HAP-1 (cell line): Measurements from ENCODE around the gene CSNK1G1.
A peak's percentile ranks its signal among the peaks of the same experiment; 100 is the strongest.
"Not testable (repeated sequence)": the region's sequence is repeated elsewhere in the genome, so short reads cannot be mapped to it uniquely, and the experiment has no call there.

Source experiments
- DNase-seq, 2 experiments: peaks; one replicate each; pipeline ENCODE4 v3.0.0-alpha.2; 2016 to 2020; ENCODE audit warnings: low spot score in 2 of 2
- H3K27me3 ChIP-seq: fragments of 250-450 bp; sonication (Bioruptor Pico); 2 replicates; pipeline ENCODE4 v1.5.1; 2020; ENCODE audit warnings: low read depth, mild to moderate bottlenecking, moderate library complexity
- H3K36me3 ChIP-seq: fragments of 250-450 bp; sonication (Bioruptor Pico); replicated peaks from 2 replicates; pipeline ENCODE4 v1.5.1; 2020; ENCODE audit warnings: mild to moderate bottlenecking
- H3K4me1 ChIP-seq: fragments of 250-450 bp; sonication (Bioruptor Pico); 2 replicates; pipeline ENCODE4 v1.5.1; 2020; ENCODE audit warnings: mild to moderate bottlenecking
- H3K4me3 ChIP-seq: fragments of 250-450 bp; sonication (Bioruptor Pico); 2 replicates; pipeline ENCODE4 v1.5.1; 2020; ENCODE audit warnings: mild to moderate bottlenecking, moderate library complexity
- H3K9me3 ChIP-seq: fragments of 250-450 bp; sonication (Bioruptor Pico); 2 replicates; pipeline ENCODE4 v1.5.1; 2020; ENCODE audit warnings: mild to moderate bottlenecking, moderate library complexity
- in situ Hi-C: fragments of 300-500 bp; cut with MboI; formaldehyde crosslinking; loops from 3 replicates; pipeline ENCODE4 v1.14.3; 2020; ENCODE audit warnings: low sequenced_read_pairs, inconsistent platforms, mixed read lengths

The CSNK1G1 gene

GRCh38 chr15:64235552-64235951 is 120.4 kb downstream of the CSNK1G1 start:
- H3K4me1 ChIP-seq = peaks cover 17% of the 10 kb centered on the region
- no peak for DNase-seq
- no peak overlapping the region for H3K4me3 ChIP-seq
- H3K36me3 ChIP-seq = no peaks in the 10 kb centered on the region
- in situ Hi-C loops = no loop called here
- no peaks in the 10 kb centered on the region for H3K27me3 ChIP-seq
- no peaks in the 10 kb centered on the region for H3K9me3 ChIP-seq

GRCh38 chr15:64233299-64233698 is 122.7 kb downstream of the CSNK1G1 start:
- in situ Hi-C loops = no loop called here
- no peak for DNase-seq
- no peaks in the 10 kb centered on the region for H3K36me3 ChIP-seq

GRCh38 chr15:64232400-64232799 is 123.6 kb downstream of the CSNK1G1 start:
- peaks cover 11% of the 10 kb centered on the region for H3K4me1 ChIP-seq
- H3K9me3 ChIP-seq = no peaks in the 10 kb centered on the region
- no peaks in the 10 kb centered on the region for H3K27me3 ChIP-seq
- DNase-seq = no peak
- no peak overlapping the region for H3K4me3 ChIP-seq
- in situ Hi-C loops = no loop called here
- H3K36me3 ChIP-seq = no peaks in the 10 kb centered on the region

More at GRCh38 chr15:64233299-64233698, 122.7 kb downstream of the CSNK1G1 start:
- H3K4me3 ChIP-seq = no peak overlapping the region
- no peaks in the 10 kb centered on the region for H3K9me3 ChIP-seq
- no peaks in the 10 kb centered on the region for H3K27me3 ChIP-seq
- peaks cover 17% of the 10 kb centered on the region for H3K4me1 ChIP-seq

GRCh38 chr15:64229129-64229724 is 126.7 kb downstream of the CSNK1G1 start:
- Histone ChIP-seq H3K9me3 (no peaks in the 10 kb centered on the region), H3K4me1 (peaks cover 11% of the 10 kb centered on the region), H3K36me3 (no peaks in the 10 kb centered on the region), H3K27me3 (no peaks in the 10 kb centered on the region), H3K4me3 (no peak overlapping the region)
- DNase-seq = no peak
- in situ Hi-C loops = no loop called here

- H3K4me3 ChIP-seq = no peak overlapping the region
- in situ Hi-C loops = no loop called here
- H3K27me3 ChIP-seq = no peaks in the 10 kb centered on the region
- 0 out of 2 replicates have a peak, but pooled peaks cover 2% of the 10 kb centered on the region for H3K9me3 ChIP-seq
- no peaks in the 10 kb centered on the region for H3K36me3 ChIP-seq
- no peak for DNase-seq
- peaks cover 23% of the 10 kb centered on the region for H3K4me1 ChIP-seq
These were observed 130.2 kb downstream of the CSNK1G1 start for GRCh38 chr15:64225804-64226203.

GRCh38 chr15:64224511-64224910 is 131.5 kb downstream of the CSNK1G1 start:
- DNase-seq = peak; percentile 82 to 93
- in situ Hi-C loops = no loop called here
- H3K27me3 ChIP-seq = no peaks in the 10 kb centered on the region
- H3K9me3 ChIP-seq = 0 out of 2 replicates have a peak, but pooled peaks cover 2% of the 10 kb centered on the region
- no peak overlapping the region for H3K4me3 ChIP-seq
- peaks cover 23% of the 10 kb centered on the region for H3K4me1 ChIP-seq
- no peaks in the 10 kb centered on the region for H3K36me3 ChIP-seq

- no peaks in the 10 kb centered on the region for H3K36me3 ChIP-seq
- H3K4me3 ChIP-seq = no peak overlapping the region
- H3K9me3 ChIP-seq = 0 out of 2 replicates have a peak, but pooled peaks cover 2% of the 10 kb centered on the region
- DNase-seq = no peak
- in situ Hi-C loops = no loop called here
- peaks cover 23% of the 10 kb centered on the region for H3K4me1 ChIP-seq
- no peaks in the 10 kb centered on the region for H3K27me3 ChIP-seq
These were observed 132.1 kb downstream of the CSNK1G1 start for GRCh38 chr15:64223882-64224281.

- H3K9me3 ChIP-seq = 0 out of 2 replicates have a peak, but pooled peaks cover 2% of the 10 kb centered on the region
- H3K27me3 ChIP-seq = no peaks in the 10 kb centered on the region
- DNase-seq = no peak
- in situ Hi-C loops = no loop called here
- no peak overlapping the region for H3K4me3 ChIP-seq
- H3K36me3 ChIP-seq = no peaks in the 10 kb centered on the region
- H3K4me1 ChIP-seq = peaks cover 23% of the 10 kb centered on the region
These were observed 133.2 kb downstream of the CSNK1G1 start for GRCh38 chr15:64222573-64223366.

- H3K36me3 ChIP-seq, DNase-seq, H3K4me3 ChIP-seq, H3K27me3 ChIP-seq, H3K9me3 ChIP-seq, in situ Hi-C loops: not testable (repeated sequence)
- H3K4me1 ChIP-seq = peaks cover 23% of the 10 kb centered on the region
These were observed 134.1 kb downstream of the CSNK1G1 start for GRCh38 chr15:64221911-64222310.

- H3K4me1 ChIP-seq, H3K27me3 ChIP-seq, H3K9me3 ChIP-seq, DNase-seq, H3K4me3 ChIP-seq, in situ Hi-C loops: not testable (repeated sequence)
- peaks cover 13% of the 10 kb centered on the region for H3K36me3 ChIP-seq
These were observed 138.6 kb downstream of the CSNK1G1 start for GRCh38 chr15:64217429-64217750.

- Histone ChIP-seq H3K27me3 (no peaks in the 10 kb centered on the region), H3K4me3 (no peak overlapping the region), H3K36me3 (peaks cover 16% of the 10 kb centered on the region), H3K9me3 (0 out of 2 replicates have a peak, but pooled peaks cover under 1% of the 10 kb centered on the region), H3K4me1 (no peaks in the 10 kb centered on the region)
- DNase-seq = no peak
- in situ Hi-C loops = no loop called here
These were observed 139.1 kb downstream of the CSNK1G1 start for GRCh38 chr15:64216730-64217428.

GRCh38 chr15:64216196-64216595 is 139.8 kb downstream of the CSNK1G1 start:
- H3K4me1 ChIP-seq = no peaks in the 10 kb centered on the region
- H3K27me3 ChIP-seq = no peaks in the 10 kb centered on the region
- no peak for DNase-seq
- H3K36me3 ChIP-seq = peaks cover 16% of the 10 kb centered on the region
- in situ Hi-C loops = no loop called here
- H3K4me3 ChIP-seq = no peak overlapping the region
- H3K9me3 ChIP-seq = no peaks in the 10 kb centered on the region

- no peaks in the 10 kb centered on the region for H3K9me3 ChIP-seq
- no peaks in the 10 kb centered on the region for H3K27me3 ChIP-seq
- no peak overlapping the region for H3K4me3 ChIP-seq
- peaks cover 3% of the 10 kb centered on the region; the same call in 1 of the 2 replicates for H3K4me1 ChIP-seq
- DNase-seq = no peak
- in situ Hi-C loops = no loop called here
- H3K36me3 ChIP-seq = peaks cover 16% of the 10 kb centered on the region
These were observed 142.3 kb downstream of the CSNK1G1 start for GRCh38 chr15:64213646-64214045.

- no peak overlapping the region for H3K4me3 ChIP-seq
- no peak for DNase-seq
- no peaks in the 10 kb centered on the region for H3K9me3 ChIP-seq
- in situ Hi-C loops = no loop called here
- no peaks in the 10 kb centered on the region for H3K27me3 ChIP-seq
- peaks cover 3% of the 10 kb centered on the region; the same call in 1 of the 2 replicates for H3K4me1 ChIP-seq
- H3K36me3 ChIP-seq = peaks cover 16% of the 10 kb centered on the region
These were observed 144.3 kb downstream of the CSNK1G1 start for GRCh38 chr15:64211696-64212095.
